Nucleus accumbens (tissue), 56 donors: ENCODE measurements around the gene TGM2.
A peak's percentile ranks its signal among the peaks of the same experiment; 100 is the strongest.

ENCODE experiments used
- DNase-seq, 56 donors: peaks; one replicate each; lab custom pipeline; 2025; lab: John Stamatoyannopoulos, UW

Gene TGM2

GRCh38 chr20:38178581-38178980 is 13.5 kb upstream of the TGM2 start:
- no peak for DNase-seq

DNA sequence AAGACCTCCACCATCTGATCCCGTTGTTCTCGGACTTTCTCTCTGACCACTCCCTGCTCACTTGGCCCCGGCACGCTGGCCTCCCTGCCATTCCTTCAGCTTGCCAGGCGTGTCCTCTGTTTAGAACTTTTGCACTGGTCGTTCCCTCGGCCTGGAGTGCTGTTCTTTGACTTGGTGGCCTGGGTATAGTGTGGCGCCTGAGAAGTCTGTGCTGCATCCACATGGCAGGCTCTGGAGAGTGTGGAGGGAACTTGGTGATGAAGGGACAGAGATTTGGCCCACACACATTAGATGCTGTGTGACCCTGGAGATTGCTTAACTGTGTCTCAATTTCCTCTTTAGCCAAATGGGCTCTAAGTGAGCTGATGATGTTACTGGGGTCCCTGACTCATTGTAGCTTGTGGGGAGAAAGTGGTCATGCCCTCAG is 13.0 kb upstream of the TGM2 start:
- no peak for DNase-seq

GRCh38 chr20:38177201-38177600 is 12.1 kb upstream of the TGM2 start:
- DNase-seq, result no peak

DNA sequence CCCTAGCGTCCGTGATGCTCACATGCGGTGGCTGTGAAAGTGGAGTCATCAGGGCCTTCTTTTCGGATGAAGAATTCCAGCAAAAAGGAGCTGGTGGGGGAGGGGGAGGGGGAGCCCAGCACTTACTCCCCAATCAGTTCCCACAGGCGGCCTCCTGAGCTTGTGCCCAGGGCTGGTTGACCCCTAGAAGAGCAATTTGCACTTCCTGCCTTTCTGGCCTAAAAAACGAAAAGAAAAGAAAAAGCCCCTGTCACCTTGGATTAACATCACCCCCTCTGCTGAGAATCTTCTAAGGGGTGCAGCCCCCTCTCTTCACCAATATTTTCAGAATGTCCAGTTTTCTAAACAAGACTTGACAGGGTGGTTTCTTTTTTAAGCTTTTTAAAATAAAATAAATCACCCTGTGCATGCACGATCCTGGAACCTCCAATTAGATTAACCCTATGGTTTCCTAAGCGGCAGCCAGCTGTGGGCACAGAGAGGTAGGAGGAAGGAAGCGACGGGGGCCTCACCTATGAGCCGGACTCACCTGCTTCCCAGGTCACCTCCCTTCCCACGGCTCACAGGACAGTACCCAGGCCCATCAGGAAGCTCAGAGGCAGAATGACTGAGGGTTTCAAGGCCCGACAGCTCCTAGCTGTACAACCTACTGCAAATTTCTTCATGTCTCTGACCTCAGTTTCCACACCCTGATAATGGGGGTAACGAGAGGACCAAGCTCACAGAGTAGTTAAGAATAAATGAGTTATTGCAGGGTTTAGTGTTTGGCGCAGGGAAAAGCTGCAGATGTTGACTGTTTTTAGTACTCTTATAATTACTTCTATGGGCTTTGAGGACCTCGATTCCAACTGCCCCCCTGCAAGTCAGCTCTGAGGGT is 10.5 kb upstream of the TGM2 start:
- no peak for DNase-seq

DNA sequence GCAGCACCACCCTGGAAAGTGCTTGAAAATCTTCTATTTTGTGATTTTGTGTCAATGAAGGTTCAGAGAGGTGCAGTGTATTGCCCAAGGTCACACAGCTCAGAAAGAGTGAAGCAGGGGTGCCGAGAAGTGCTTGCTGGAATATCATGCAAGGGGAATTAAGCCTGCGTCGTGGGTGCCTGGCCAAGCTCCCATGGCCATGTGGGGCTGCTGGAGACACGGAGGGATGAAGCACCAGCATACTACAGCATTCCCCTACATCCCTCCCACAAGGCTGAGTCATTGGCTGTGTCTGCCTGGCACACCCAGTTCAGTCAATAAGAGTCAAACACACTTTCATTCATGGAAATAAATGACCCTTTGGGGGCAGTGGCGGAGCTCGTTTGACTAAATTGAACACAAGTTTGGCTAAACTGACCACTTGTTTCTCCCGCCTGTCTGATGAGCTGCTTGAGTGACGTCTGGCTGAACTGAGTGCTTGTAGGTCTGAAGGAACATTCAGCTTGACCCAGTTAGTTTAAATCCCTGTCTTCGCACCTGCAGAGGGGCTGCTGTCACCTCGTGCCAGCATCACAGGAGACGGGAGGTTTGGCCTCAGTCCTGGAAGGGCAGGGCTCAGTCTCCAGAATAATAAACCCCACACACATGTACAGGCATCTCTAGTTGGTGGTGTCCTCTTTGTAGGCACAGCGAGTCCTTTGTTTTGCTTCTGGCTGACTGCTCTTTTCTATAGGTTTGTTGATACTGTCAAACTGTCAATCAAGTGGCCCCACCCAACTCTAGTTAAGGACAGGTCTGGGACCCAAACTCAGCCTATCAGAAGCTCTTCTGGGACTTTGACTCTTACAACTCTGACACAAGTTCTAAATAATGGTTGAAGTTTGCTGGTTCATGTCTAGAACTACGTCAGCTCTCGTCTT is 8.4 kb upstream of the TGM2 start:
- DNase-seq, result peak in 4 of 56 donors; percentile 7 to 35 (median 18)

DNA sequence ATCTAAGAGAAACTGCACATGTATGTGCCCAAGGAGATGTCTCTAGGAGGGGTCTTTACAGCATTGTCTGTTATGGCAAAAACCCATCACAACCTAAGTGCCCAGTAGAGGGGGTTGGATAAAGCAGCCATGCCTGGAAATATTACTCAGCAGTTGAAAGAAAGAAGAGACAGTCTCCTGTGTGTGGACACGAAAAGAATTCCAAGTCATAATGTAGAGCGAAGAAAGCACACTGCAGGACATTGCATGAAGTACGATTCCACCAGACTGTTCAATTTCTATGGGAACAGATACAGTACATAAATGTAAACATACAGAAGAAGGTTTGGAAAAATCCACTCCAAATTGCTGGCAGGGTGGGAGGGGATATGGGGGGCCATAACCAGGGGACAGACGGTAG is 7.3 kb upstream of the TGM2 start:
- DNase-seq, result no peak

DNA sequence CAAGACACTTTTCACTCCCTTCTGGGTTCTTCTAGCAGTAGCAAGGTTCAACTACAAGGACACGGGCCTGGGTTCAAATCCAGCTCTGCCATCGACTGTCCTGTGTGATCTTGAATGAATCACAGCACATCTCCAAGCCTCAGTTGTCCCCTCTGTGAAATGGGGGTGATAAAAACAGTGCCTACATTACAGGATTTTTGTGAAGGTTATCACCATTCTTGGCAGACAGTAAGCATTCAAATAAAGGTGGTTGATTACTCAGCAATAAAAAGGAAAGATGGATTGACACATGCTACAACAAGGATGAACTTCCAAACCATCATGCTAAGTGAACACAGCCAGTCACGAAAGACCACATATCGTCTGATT is 6.6 kb upstream of the TGM2 start:
- no peak for DNase-seq

DNA sequence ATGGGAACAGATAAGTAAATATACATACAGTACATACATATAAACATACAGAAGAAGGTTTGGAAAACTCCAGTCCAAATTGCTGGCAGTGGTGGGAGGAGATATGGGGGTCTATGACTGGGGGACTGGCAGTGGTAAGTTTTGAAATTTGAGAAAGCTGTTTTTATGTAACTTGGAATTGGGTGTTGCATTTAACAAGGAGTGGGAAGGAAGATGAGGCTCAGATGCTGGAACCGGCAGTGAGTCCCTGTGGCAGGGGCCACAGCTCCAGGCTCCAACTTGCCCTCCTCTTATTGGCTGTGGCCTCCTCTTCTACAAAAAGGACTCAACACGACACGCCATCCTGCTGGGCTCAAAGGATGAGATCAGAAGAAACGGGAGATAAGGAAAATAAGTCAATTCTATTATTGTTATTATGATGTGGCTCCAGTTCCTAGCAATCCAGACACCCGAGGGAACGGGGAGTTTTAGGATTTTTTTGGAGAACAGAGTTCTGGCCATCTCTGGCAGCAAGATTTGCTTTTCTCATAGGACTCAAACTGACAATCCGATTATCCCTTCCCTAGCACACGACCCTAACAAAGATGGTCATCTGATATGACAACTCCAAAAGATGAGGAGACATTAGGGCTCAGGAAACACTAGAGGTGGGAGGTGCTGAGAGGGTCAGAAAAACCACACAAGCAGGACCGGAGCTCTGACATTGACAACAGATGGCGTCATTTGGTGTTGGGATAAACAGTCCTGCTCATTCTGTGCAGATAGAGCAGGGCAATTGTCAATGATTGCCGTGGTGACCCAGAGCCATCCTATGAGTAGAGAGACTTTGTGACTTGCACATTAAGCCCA is 6.0 kb upstream of the TGM2 start:
- DNase-seq, result no peak

DNA sequence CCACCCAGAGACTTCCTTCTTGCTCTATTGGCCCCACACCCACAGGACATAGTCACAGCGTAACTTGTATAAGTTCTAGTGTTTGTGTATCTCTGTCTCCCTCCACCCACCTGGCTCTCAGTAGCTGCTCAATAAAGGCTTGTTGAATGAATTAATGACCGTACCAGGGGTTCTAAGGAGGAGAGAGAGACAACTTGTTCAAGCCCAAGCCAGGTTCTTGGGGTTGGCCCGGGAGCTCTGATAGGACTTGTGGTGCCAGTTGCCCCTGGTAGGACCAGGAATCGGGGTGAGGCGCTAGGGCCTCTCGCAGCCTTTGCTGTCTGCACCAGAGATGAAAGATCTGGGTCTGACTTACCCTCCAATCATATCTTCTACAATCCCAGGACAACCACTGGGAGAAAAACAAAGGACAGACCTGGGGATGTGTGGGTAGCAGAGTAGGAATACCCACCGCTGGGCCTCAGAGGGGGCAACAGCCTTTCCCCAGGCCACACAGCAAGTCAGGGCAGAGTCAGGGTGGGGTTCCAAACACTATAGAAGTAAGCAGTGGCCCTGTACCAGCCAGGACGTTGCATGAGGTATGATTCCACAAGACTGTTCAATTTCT is 5.3 kb upstream of the TGM2 start:
- no peak for DNase-seq

DNA sequence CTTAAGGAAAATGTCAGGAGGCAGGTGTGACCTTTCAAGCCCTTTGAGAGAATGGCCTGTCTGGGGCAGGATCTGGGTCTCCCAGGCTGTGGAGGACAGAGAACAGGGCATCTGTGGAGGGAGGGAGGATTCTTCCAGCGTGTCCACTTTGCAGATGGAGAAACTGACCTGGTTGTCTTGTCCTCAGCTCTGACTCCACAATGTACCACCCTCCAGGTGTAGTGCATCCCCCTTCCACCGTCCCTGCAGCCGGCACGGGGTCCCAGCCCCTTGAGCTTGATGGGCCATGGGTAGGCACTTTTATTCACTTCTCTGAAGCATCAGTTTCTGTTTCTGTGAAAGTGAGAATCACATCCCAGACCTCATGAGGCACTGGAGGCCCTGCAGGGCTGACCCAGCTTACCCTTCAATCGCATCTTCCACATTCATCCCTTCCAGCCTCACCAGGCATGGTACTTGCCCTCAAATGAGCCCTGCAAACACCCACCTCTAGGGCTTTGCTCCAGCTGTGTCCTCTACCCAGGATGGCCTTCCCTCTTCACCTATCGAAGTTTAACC is 4.6 kb upstream of the TGM2 start:
- no peak for DNase-seq

DNA sequence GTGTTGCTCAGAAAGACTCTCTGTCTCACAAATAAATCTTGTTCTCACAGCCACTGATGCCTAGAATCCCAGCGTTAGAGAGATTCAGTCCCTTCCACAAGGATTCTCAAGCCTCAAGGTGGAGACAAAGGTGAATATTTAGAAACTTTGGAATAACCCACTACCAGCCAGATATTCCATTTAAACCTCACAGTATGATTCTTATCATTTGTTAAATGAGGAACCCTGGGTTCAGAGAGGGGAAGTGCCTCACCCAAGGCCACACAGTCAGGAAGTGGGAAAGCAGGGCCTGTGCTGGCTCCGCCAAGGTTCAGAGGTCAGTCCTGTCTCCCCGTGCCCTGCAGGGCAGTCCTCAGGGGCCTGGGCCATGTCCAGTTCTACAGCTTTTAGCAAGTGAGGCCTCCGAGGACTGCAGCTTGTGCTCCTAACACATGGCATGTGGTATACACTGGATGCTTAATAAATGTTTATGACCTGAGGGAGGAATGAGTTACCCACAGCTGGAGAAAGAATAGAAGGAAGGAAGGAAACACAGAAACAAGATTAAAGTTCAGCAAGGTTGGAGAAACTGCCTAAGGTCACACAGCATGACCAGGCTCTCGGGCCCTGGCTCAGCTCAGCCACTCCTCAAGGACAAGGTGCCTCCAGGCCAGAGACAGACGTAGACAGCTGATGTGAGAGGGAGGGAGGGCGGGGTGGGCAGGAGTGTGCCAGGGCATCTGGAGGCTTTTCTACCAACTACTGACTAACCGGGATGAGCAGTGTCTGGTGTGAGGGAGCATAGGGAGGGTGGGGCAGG is 3.9 kb upstream of the TGM2 start:
- no peak for DNase-seq

DNA sequence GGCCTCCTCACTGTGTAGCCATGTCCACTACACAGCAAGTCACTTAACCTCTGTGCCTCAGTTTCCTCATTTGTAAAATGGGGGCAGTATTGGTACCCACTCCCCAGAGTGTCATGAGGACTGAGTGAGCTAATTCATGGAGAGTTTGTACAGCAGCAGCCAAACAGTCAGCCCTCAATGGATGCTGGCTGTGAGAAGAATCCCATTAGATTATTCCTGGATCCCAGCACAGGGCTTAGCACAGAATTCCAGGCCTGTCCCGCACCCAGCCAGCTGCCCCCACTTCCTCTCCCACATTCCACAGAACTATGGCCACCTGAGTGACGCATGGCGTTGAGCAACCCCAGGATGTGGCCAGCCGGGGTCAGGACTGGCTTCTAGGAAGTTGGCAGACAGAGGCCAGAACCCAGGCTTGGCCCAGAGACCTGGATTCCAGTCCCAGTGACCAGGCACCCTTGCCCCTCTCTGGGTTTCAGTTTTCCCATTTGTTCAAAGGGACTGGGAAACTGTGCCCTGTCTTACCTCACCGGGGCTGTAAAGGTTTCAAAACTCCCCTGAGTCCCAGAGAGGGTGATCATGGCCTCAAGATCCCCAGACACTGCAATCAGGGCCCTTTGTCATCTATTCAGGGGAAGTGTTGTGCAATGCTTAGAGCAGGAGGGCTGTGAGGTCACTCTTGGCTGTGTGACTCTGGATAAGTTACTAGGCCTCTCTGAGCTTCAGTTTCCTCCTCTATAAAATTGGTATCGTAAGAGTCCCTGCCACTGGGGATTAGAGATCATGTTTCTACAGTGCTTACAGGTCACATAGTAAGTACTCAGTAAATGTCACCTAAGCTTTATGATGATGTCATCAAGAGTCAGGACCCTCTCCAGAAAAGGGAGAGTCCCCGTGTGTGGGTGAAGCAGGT is 3.0 kb upstream of the TGM2 start:
- no peak for DNase-seq

- DNase-seq, result no peak
These were observed 2.3 kb upstream of the TGM2 start for GRCh38 chr20:38167328-38167850.

DNA sequence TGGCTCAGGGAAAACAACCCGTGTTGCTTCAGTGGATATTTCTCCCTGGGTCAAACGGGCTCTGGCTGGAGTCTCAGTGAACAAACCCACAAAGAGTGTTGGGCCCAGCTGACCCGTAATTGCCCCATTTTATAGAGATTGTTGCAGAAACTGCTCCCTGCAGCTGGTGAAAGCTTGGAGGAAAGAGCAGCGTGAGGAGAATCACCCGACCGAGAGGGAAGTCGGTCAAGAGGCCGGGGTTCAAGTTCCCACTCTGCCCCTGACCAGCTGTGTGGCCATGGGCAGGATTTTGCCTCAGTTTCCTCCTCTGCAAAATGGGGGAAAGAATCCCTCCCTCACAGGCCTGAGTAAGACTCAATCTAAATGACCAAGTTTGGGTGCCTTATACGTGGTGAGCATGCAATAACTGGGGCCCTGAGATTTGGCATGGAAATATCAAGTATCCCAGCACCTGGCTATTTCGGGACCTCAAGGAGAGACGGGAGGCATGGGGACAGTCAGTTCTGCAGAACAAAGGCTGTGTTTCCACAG is 1.7 kb upstream of the TGM2 start:
- no peak for DNase-seq

- DNase-seq, result no peak
These were observed 1.1 kb upstream of the TGM2 start for GRCh38 chr20:38165966-38166702.

GRCh38 chr20:38164624-38165088 is 414 bp downstream of the TGM2 start:
- DNase-seq, result no peak

DNA sequence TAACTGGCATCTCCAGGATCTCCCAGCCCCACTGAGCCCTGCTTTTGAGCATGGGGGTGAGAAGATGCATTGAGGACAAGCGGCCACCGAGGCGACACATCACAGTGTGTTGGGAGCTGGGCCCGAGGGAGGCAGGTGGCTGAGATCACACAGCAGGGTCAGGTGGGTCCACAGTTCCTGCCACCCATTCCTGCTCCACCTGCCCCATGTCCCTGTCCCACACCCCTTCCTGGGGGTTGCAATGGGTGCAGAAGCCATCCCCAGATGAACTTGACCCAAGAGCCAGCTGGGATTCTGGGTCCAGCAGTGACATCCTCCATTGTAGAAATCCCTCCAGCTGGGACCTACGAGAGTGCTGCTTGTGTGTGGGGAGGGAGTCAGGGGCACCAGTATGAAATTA is 1.0 kb downstream of the TGM2 start:
- no peak for DNase-seq
